Measurements from ENCODE around the gene THEM4.

The THEM4 gene

GRCh38 chr1:151909167-151910149, at the start of gene THEM4:
Gene THEM4, minus strand, starts transcription at chr1:151909511. Its CDS starts 53 bp downstream, at chr1:151909458.
- peak; percentile 78 to 94 (median 83) for DNase-seq (ENCODE audit: low read depth in 3 of 3, low spot score in 1 of 3)

DNA sequence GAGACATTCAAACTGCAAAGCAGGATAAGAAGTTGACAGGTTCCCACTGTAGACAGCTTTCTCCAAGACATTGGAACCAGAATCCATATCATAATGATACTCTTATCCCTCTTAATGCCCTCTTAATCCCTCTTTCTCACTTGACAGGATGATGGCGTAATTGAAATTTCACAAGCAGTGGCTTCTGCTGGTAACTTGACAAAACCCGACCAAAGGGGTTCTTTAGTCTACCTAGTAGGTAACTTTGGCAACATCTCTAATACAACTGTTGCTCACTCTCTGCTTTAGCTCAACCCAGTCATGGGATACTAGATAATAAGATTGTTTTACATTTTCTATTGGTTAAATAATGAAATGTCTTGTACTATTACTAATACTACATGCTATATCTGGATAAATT, 49.6 kb upstream of the THEM4 start:
- no peak for DNase-seq (ENCODE audit: low read depth in 3 of 3, low spot score in 1 of 3)

DNA sequence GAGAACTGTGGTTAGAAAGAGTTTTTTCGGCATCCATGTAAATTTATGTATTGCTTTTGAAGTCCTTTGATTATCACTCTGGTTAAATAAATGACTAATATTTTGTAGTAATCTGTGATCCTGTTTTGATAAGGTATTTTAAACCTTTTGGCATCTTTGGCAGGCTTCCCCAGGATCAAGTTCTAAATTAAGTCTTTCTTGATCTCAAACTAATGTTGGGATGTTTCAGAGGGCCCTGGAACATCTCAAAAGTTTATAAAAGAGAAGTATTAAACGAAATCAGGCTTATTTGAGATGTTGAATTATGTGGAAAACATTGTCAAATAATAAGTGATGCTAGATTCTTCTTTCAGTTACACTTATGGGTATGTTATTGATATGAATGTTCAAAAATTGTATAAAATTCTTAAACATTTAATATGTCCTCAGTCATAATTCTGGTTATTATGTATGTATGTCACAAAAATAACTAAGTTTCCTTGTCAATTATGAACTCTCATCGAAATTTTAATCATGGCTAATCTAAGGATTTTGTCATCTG, 47.7 kb upstream of the THEM4 start:
- no peak for DNase-seq (ENCODE audit: low read depth in 3 of 3, low spot score in 1 of 3)

GRCh38 chr1:151953409-151954094, 44.2 kb upstream of the THEM4 start:
- no peak for DNase-seq (ENCODE audit: low read depth in 3 of 3, low spot score in 1 of 3)

GRCh38 chr1:151952811-151953210, 43.5 kb upstream of the THEM4 start:
- DNase-seq (ENCODE audit: low read depth in 3 of 3, low spot score in 1 of 3) = no peak

GRCh38 chr1:151949371-151950193, 40.3 kb upstream of the THEM4 start:
- no peak for DNase-seq (ENCODE audit: low read depth in 3 of 3, low spot score in 1 of 3)

DNA sequence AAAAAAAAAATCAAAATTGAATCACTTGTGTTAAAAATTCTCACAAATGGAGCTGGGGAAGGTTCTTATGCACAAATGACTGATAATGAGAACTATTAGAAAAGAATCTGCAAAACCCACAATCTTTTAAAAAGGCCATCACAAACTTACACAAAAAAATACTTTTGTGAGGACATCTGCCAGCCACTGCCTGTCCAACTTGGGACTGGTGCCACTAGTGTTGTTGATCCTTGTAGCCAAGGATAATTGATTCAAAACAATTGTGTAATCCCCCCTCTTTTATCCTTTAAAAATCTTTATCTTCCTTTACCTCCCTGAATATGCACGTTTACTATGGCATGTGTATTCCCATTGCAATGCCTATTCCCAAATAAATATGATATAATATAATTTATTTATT, 39.2 kb upstream of the THEM4 start:
- DNase-seq (ENCODE audit: low read depth in 3 of 3, low spot score in 1 of 3) = no peak

- DNase-seq (ENCODE audit: low read depth in 3 of 3, low spot score in 1 of 3) = no peak
These were observed 37.8 kb upstream of the THEM4 start for GRCh38 chr1:151947140-151947539.

GRCh38 chr1:151945725-151946722, 36.7 kb upstream of the THEM4 start:
- peak; percentile 16 to 66 (median 46) for DNase-seq (ENCODE audit: low read depth in 3 of 3, low spot score in 1 of 3)

- DNase-seq (ENCODE audit: low read depth in 3 of 3, low spot score in 1 of 3) = no peak
These were observed 35.7 kb upstream of the THEM4 start for GRCh38 chr1:151944857-151945575.

DNA sequence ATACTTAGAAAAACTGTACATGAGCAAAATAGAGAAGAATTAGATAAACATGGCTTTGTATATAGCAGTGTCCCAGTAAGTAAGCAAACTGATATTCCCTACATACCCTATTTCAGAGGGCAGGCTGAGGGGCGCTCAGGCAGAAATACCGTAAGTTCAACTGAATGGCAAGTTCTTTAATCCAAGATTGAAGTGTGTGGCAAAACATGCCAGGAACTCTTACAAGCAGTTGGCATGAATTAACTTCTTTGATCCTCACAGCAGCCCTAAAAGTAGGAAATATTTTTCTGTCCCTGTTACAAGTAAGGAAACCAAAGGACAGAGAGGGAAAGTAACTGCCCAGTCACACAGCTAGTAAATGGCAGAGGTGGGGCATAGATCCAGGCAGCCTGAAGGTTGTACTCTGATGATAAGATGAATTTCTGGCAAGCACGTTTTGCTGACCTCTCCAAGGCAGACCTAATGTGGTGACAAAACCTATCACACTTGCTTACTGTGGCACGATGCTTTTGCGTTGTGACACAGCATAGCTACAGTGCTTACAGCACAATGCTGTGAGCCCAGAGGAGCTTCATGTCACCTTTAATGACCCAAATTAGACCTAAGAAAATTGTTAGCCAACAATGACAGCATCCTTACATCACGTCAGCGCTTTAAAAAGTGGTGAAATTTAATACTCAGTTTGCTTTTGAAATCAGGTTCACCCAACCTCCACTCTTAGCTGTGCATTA, 35.0 kb upstream of the THEM4 start:
- no peak for DNase-seq (ENCODE audit: low read depth in 3 of 3, low spot score in 1 of 3)

DNA sequence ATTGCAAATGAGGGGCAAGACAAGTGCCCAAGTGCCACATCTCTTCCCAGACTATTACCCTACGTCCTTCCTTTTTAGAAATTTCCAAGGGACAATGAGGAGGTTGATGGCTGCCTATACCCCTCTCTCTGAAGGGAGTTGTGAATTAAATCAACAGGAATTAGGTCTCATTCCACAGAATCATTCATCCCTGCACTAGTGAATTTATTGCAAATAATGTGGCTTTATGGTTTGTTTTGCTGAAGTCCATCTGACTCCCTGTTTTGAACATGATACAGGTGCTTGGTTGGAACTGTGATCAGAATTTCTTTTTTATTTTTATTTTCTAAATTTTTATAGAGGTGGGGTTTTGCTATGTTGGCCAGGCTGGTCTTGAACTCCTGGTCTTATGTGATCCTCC, 34.3 kb upstream of the THEM4 start:
- no peak for DNase-seq (ENCODE audit: low read depth in 3 of 3, low spot score in 1 of 3)

GRCh38 chr1:151942882-151943281, 33.6 kb upstream of the THEM4 start:
- no peak for DNase-seq (ENCODE audit: low read depth in 3 of 3, low spot score in 1 of 3)

DNA sequence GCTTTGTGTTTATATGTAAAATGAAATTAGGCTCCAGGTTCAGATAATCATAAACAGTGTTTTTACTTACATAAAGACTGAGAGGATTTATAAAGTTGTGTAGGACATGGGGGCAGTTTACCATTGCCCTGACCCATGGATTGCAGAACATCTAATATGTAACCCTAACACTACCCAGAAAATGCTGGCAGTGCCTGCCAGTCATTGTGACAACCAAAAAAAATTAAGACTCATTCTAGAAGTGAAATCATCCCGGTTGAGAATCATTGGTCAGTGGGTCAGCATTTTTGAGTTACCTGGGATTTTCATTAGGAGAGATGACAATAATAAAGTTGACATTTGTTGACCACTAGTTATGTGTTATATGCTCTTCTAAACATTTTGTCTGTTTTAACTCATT, 31.2 kb upstream of the THEM4 start:
- no peak for DNase-seq (ENCODE audit: low read depth in 3 of 3, low spot score in 1 of 3)

DNA sequence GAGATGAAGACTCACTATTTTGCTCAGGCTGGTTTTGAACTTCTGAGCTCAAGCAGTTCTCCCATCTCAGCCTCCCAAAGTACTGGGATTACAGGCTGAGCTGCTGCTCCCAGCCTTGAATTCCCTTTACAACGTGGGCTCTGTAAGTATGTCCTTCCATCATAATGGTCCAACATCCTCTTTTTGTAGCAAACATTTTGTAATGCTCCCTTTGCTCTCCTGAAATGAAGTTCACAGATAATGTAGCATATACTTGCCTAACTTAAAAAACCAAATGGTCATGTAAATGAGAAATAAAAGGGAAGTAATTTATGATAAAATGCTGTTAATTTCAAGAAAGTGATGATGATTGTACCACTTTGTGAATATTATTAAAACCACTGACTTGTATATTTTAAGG, 30.5 kb upstream of the THEM4 start:
- no peak for DNase-seq (ENCODE audit: low read depth in 3 of 3, low spot score in 1 of 3)

- no peak for DNase-seq (ENCODE audit: low read depth in 3 of 3, low spot score in 1 of 3)
These were observed 29.8 kb upstream of the THEM4 start for GRCh38 chr1:151939141-151939540.

- no peak for DNase-seq (ENCODE audit: low read depth in 3 of 3, low spot score in 1 of 3)
These were observed 27.3 kb upstream of the THEM4 start for GRCh38 chr1:151936653-151937052.

DNA sequence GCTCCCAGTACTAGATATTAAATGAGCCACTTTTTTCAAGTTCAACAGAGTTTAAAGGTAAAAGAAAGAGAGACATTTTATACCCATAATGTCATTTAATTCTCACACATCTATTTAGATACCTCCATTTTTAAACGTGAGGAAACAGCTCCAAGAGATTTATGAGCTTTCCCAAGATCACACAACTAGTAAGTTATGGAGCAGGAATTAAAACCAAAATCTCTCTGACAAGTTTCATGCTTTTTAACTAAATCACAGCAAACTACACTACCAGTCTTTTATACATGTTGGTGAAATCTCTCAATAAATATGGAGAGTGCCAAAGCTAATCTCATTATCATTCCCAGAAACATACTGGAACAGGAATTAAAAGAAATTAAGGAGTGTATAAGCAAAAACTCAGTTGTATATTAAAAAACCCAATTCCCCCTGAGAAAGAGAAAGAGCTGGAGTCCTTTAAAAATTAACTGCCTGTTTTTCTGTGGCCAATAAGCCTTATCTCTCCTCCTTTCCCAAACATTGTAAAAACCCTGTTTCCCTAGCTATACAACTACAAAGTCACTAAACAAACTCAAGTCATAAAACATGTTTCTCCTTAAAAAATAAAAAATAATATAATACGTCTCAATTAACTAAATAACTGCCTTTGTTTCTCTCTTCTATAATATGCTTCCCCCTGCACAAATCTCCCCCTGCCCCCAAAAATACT, 26.7 kb upstream of the THEM4 start:
- DNase-seq (ENCODE audit: low read depth in 3 of 3, low spot score in 1 of 3) = no peak
